Left colon (tissue), 2 donors: ENCODE data around the gene AMER3. TPM values are rescaled to one million over a fixed set of nuclear protein-coding genes. Genes with fewer than 3 reads are reported as not detected.
A peak's percentile ranks its signal among the peaks of the same experiment; 100 is the strongest.

Experiments used
- ATAC-seq: fragments of 200-7000 bp; cut with Tn5 transposase; one replicate; pipeline ENCODE4 v1.9.1; 2020; ENCODE audit warnings: mild to moderate bottlenecking, moderate library complexity
- DNase-seq, 2 donors: peaks; one replicate each; pipeline ENCODE4 v3.0.0-alpha.2; 2020
- intact Hi-C, 2 donors: fragments of 100-400 bp; cut with DNase I in 1 of 2; cut with micrococcal nuclease in 1 of 2; formaldehyde crosslinking; loops; one replicate each; pipeline versions ENCODE4 v1.11.2 to v1.14.0; 2022; cut with DNase I, micrococcal nuclease
- total RNA-seq, 2 donors: library from RNA; stranded (reverse); fragmentation: NEBNext Ultra II Directional; extraction: Animal tissue kit (Norgen Biotek cat#: 25700); gene quantifications; one replicate each; pipeline ENCODE4 v1.2.1, GENCODE V29; 2021
- donor health status: DM: no; HTN: no; CAD: no.
- donor health status: DM: yes; HTN: yes; CAD: no.

The AMER3 gene
- total RNA-seq, 2 donors from 2014 or later: 0.40 to 0.42 TPM

DNA sequence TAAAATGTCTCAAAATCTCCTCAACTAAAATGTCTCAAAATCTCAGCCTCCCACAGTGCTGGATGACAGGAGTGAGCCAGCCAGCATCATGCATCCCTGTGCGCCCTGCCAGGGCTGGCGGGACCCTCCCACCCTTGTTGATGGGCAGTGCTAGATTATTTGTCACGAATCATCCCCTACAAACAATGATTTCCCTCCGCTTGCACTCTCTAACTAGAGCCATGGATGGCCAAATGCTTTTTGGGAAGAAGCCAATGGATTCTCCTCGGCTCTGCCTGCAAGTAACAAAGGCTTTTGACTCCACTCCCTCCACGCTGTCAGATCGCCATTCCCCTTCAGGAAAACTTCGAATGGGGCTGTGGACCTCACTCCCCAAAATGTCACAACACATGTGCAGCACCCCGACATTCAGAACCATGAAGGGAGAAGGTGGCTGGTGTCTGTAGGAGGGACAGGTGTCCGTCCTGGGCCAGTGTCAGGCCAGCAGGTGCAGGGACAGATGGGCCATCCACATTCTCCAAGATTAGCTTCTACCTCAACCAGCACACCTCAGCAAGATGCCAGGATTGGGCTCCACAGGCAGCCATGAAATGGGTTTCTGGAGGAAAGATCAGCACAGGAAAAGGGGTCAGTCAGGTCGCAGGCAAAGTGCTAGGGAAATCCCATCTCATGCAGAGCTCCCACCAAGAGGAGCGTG, 11.5 kb downstream of the AMER3 start:
- no peak for DNase-seq
- ATAC-seq: no peak
- intact Hi-C loops: no loop called here

DNA sequence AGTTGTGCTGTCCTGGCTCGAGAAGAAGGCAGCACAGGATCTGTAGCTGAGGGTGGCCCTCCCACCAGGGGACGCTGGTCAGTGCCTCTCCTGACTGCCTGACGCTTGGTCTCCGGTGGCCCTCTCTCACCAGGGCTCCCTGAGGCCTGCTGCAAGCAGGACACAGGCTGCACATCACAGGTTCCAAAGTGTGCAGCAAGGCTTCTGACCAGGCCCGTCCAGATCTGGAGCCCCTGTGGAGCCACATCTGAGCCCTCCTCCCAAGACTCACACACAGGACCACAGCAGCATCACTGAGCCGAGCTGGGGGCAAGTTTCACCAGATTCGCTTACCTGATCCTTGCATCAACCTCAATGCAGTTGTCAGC, 12.1 kb downstream of the AMER3 start:
- ATAC-seq: no peak
- no peak for DNase-seq
- intact Hi-C loops: no loop called here

DNA sequence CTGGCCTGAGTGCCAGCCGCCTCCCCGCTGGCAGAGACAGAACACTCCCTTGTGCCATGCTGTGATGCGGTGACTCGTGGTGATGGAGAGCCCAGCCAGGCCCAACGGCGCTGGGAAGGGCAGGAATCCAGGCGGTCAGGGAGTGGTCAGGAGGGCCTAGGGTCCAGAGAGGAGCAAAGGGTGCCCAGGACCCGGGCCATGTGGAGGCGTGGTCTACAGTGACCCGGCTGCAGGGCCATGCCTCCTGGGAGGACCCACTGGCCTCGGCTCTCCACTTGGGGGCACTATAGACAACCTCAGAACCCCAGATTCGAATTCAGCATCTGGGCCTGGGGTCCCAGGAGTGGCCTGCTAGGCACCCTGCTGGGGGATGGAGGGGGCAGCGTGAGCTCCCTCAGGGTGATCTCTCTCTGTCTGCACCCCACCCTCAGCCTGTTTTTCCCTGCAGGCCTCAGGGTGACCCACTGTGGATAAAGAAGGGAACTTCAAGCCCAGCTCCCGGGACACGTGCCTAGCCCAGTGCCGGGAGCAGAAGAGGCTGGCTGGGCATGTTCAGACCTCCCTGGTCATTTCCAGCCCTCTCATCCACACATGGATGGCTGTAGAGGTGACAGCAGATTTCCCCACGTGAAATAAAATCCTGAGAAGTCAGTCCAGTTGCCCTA, 13.0 kb downstream of the AMER3 start:
- ATAC-seq (no peak), DNase-seq (no peak)
- intact Hi-C loops: no loop called here

DNA sequence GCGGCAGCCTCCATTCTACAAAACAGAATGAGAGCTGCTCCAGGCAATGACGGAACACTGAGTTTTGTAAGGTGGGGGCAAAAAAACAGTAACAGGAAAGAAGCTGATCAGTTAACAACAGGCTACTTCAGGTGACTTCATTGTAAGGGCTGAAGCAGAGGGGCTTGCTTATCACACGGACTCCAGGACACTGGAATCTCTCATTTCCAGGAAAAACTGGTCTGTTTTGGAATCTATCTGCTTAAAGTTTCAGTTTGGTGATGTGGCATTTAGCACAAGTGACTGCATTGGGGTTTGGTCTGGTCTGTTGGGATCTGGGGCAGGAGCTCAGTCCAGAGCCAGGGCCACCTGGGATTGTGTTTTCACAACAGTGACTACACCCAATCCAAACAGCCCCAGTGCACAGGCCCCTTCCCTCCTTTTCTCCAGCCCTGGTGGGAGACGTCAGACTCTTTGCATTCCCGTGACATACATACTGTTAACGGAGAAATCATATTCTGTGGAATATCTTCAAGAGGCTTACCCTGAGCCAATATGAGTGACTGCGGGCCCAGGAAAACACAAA, 14.1 kb downstream of the AMER3 start:
- DNase-seq (no peak), ATAC-seq (no peak)
- intact Hi-C loops: no loop called here

DNA sequence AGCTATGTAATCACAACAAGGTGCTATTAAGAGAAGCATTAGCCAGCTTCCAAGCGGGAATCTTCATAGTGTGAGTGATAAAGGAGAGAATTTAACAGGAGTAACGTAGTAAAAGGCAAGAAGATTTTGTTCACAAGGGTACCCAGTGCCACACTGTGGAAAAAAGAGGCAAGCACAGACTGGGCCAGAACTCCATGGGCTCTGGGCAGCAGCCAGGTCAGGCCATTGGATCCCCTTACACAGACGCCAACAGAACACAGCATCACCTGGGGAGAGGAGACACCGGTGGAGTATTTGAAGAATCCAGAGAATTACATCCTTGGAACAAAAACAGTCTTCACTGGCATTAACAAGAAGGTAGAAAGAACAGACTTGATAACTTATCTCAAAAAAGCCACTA, 21.2 kb downstream of the AMER3 start:
- intact Hi-C loops: no loop called here
- DNase-seq: no peak
- no peak for ATAC-seq

DNA sequence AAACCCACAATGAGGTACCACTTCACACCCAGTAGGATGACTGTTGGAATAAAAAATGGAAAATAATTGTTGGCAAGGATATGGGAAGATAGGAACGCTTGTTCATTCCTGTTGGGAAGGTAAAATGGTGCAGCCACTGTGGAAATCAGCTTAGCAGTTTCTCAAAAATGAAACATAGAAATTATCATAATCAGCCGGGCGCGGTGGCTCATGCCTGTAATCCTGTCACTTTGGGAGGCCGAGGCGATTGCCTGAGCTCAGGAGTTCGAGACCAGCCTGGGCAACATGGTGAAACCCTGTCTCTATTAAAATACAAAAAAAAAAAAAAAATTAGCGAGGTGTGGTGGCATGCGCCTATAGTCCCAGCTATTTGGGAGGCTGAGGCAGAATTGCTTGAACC, 23.4 kb downstream of the AMER3 start:
- DNase-seq: no peak
- intact Hi-C loops: no loop called here
- ATAC-seq: no peak

DNA sequence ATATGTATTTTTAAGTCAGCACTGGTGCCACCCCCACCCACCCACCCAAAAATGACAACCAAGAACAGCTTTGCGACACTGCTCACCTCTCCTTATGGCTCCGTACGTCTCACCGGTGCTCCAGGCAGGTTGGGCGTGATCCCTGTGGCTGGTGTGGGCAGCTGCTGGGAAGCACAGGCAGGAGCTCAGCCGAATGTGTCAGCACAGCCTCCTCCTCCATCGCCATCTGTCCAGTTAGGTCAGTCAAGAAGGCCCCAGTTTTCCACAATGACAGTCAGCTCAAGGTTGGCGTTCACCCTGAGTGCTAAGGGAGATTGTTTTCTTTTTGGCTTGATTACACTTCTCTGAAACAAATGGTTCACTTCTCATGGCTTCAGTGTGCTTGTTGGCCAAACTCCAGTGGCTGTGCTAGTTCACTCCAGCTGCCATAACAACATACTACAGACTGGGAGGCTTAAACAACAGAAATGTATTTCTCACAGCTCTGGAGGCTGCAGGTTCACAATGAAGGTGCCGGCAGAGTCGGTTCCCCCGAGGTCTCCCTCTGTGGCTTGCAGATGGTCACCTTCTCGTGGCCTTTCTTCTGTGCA, 30.2 kb downstream of the AMER3 start:
- DNase-seq: no peak
- intact Hi-C loops: no loop called here
- ATAC-seq: no peak

DNA sequence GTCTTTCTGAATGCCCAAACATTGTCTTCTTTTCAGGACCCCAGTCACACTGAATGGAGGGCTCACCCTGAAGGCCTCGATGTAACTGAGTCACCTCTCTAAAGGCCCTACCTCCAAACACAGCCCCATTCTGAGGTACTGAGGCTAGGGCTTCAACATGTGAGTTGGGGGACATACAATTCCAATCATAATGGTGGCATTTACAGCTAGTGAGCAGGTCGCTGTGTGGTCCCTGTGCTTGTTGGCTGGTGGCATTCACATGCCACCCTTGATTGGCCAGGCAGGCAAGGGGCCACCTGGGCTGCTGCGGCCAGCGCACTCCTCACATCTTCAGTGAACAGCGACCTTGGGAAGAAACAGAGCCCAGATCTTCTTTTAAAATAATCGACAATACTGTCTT, 30.7 kb downstream of the AMER3 start:
- ATAC-seq: no peak
- intact Hi-C loops: no loop called here

DNA sequence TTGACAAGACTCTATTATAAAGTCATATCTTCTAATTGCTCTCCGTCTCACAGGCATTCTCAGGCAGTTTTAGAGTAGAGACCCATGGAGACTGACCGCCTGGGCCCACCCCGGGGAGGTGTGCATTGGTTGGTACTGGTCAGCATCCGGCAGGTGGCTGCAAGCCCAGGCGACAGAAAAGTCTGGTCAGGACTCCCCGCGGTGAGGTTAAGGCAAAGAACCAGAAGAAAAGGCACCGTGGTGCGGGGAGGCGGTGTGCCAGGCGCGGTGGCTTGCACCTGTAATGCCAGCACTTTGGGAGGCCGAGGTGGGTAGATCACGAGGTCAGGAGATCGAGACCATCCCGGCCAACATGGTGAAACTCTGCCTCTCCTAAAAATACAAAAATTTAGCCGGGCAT, 32.5 kb downstream of the AMER3 start:
- ATAC-seq: no peak
- intact Hi-C loops: no loop called here
- no peak for DNase-seq

More for the DNA sequence above, 30.7 kb downstream of the AMER3 start:
- DNase-seq: no peak

DNA sequence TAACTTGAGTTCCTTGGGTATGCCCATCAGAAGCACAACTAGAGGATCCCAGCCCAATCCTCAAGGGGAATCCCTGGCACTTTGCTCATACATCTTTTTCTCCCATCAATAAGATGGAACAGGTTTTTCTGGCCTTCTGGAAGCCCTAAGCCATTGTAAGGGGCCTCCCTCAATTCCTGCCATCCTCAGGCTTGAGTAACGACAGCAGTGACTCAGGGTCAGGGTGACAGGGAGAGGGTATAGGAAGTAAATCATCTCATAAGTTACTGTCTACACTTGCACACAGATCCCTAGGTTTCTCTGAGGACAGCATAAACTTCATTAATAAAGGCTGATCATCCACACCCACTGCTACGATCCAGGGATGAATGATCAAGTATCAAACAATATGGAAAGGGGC, 35.0 kb downstream of the AMER3 start:
- DNase-seq: no peak
- intact Hi-C loops: no loop called here
- no peak for ATAC-seq

DNA sequence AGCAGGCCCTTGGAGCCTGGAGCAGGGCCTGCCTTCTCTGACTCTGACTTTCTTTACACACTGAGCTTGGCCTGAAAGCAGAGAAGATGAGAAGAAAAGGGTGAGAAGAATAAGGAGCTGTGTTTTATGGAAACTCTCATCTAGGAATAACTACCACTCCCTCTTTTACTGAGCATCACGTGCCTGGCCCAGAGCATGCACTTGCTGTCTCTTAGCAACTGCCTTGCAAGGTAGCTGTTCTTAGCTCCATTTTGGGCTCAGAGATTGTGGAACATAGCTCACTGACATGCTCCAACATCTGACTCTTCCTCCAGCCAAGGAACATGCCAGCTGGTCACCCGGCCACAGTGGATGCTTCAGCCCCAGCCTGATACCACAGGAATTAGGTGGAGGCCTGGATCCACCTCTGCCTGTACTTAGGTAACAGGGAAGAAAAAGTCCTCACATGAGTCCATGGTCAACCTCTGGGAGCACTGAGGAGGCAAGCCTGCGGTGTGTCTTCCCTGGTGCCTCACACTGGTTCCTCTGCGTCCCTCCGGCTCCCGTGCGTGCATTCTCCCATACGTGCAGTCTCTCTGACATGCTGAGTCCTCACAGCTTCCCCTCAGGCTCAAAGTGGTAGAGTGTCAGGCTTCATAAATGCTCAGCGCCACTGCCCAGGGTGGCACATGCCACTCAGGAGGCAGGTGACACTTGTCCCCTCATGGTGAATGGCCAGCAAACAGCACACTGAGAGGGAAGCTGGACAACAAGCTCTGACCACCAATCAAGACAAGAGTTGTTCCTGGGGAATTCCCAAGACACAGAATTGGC, 35.7 kb downstream of the AMER3 start:
- intact Hi-C loops: no loop called here
- peak; percentile 80 for ATAC-seq
- no peak for DNase-seq

DNA sequence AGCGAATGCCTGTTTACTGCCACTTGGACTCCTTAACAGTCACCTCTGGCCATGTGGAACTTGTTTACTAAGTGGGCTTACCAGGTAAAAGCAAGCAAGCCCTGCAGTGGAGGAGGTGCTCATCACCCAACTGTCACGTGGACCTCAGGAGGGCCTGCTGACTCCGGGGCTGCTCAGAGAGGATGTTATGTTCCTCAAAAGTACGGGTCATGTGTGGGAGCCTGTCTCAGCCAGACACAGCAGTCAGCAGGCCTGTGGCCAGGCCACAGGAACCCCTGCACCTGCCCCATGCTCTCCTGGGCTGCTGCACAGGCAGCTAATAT, 36.2 kb downstream of the AMER3 start:
- no peak for DNase-seq
- intact Hi-C loops: no loop called here
- ATAC-seq: peak; percentile 81

DNA sequence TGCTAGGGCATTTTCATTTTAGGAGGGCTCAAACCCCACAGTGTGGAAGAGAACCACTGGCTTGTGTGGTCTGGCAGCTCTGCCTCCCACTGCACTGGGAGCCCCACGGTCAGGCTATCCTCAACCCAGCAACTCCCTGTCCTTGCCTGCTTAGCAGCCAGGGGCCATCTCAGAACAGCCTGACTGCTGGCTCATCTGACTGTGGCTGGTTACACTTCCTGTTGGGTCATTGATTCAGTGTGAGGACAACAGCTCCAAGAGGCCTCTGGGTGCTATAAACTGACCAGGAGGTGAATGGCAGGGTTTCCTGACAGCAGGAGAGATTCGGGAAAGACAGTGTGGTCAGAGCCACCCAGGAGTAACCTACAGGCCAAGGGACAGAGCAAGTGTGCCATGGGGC, 40.1 kb downstream of the AMER3 start:
- intact Hi-C loops: loop anchor here in 1 of 2 donors (5.0 kb wide), 1 partner anchor 77 kb away; no protein-coding TSS in a partner anchor
- no peak for ATAC-seq
- DNase-seq: no peak

DNA sequence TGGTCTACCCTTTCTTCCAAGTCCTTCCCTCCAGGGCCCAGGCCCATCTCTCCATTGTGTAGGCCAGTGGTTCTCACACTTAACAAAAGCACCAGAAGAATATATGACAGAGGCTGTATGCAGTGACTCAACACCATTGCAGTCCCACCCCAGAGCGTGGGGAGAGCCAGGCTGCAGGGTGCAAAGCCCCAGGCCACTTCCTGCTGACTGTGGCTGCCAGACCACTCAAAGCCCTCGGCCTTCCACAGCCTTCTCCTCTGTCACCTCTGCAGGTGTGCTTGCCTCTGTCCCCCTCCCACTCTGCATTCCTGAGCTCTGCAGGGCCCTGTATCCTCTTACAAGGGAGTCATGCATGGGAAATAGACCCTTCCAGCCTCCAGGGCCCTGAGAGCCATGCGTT, 41.0 kb downstream of the AMER3 start:
- ATAC-seq (no peak), DNase-seq (no peak)
- intact Hi-C loops: loop anchor here in 1 of 2 donors (5.0 kb wide), 1 partner anchor 76 kb away; no protein-coding TSS in a partner anchor

DNA sequence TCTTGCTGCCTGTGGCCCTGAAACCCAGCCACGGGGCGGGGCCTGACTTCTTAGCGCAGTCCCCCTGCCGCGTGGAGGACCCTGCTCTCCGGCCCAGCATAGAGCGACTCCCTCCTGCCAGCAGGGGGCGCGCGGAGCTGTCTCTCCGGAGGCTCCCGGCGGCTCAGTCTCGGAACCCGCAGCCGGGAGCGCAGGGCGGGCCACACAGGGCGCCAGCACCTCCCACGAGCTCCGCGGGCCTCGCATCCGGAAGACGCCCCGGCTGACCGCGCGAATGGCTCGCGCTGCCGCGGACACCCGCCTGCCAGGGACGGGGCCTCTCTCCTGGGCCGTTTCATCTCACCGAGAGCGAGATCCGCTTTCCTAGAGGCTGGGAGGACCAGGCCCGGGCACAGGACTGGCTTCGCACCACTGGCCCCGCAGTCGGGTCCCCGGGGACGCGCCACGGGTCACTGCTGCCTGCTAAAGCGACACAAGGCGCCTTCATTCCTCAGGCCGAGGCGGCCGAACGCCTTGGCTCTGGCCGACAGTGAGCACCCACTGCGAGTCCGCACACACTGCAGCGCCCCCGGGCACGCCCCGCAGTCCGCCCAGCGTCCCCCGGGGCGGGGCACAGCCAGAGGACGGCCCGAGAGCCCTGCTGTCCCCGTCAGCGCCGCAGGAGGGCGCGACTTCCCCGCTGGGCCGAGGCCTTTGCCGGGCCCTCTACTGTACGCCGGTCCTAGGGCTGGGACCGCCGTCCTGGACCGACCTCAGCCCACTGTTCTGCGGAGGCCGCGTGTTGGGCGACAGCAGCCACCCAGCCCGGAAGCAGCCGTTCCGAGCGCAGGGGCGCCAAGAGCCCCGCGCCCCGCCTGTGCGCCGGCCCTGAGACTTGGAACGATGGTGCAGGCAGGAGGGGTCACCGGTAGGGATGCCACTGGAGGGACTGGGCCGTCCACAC, 42.4 kb downstream of the AMER3 start:
- intact Hi-C loops: loop anchor here in 1 of 2 donors (5.0 kb wide), 1 partner anchor 75 kb away; no protein-coding TSS in a partner anchor
- DNase-seq: peak; percentile 78 to 95
- ATAC-seq: peak; percentile 94

DNA sequence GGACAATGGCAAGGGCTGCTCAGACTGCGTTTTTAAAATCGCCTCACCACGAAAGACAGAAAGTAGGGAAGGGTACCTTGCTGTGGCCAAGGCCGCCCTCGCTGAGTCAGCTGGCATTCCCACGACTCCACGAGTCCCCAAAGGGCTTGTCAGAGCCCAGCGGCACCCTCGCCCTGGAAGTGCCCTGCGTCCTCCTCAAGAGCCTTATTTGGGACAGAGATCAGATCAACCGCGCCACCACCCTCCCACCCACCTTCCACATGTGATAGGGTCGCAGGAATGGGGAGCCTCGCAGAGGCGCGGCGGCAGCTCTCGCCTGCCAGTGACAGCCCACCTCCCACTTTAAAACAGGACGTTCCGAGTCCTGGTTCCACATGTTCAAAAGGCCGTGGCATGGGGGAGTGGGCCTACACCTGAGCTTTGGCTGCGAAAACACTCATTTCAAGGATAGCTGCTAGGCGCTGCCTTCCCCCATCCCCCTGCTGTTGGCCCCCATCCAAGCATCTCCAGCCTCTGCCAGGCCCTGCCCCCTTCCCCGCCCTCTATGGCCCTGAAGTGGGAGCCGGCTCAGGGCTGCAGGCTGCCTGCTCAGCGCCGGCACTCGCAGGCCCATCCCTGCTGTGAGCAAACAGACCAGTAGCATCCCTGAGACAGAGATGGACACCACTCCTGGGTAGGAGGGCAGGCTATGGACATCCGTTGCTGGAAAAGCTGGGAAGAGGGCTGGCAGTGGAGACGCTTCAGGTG, 43.3 kb downstream of the AMER3 start:
- DNase-seq (peak in 1 of 2 donors; percentile 29), ATAC-seq (no peak)
- intact Hi-C loops: loop anchor here in 1 of 2 donors (5.0 kb wide), 1 partner anchor 74 kb away; no protein-coding TSS in a partner anchor

DNA sequence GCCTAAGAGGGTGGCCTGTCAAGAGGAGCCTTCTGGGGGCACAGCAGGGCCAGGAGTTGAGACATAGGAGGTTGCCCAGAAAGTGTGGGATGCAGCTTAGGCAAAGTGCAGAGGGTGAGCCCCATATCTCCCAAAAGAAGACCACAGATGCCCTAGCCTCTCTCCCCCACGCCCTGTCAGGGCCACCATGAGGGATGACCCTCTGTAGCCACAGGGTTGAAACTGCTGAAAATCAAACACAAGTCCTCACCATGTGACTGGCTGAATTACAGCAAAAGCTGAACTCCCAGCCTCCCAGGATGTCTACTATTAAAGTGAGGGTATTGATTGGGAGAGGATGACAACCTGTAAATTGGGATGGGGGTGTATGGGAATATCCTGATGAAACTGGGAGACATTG, 44.0 kb downstream of the AMER3 start:
- DNase-seq: no peak
- intact Hi-C loops: loop anchor here in 1 of 2 donors (5.0 kb wide), 1 partner anchor 73 kb away; no protein-coding TSS in a partner anchor

More for the DNA sequence above, 44.0 kb downstream of the AMER3 start:
- no peak for ATAC-seq
